NCI-H510A treated with DMSO at 0.1 percent for 48 hours (cell line): ENCODE measurements around the gene CRYBG2.

Source experiments
- DNase-seq: peaks from one replicate; lab custom pipeline; 2025; lab: John Stamatoyannopoulos, UW

Gene CRYBG2

GRCh38 chr1:26281091-26281958 is 72.6 kb downstream of the CRYBG2 start:
- no peak for DNase-seq

GRCh38 chr1:26280333-26281042 is 73.4 kb downstream of the CRYBG2 start:
- no peak for DNase-seq

- peak; percentile 84 for DNase-seq
These were observed 74.2 kb downstream of the CRYBG2 start, which contains the start of gene SH3BGRL3 for GRCh38 chr1:26279456-26280332. Gene SH3BGRL3, plus strand, starts transcription at chr1:26280086. Its CDS starts 70 bp downstream, at chr1:26280156.

GRCh38 chr1:26278724-26279455 is 75.0 kb downstream of the CRYBG2 start:
- DNase-seq, result no peak

GRCh38 chr1:26278303-26278702 is 75.6 kb downstream of the CRYBG2 start:
- DNase-seq, result no peak

- no peak for DNase-seq
These were observed 76.2 kb downstream of the CRYBG2 start for GRCh38 chr1:26277719-26278118.

GRCh38 chr1:26277261-26277661 is 76.7 kb downstream of the CRYBG2 start:
- no peak for DNase-seq

GRCh38 chr1:26276432-26276838 is 77.5 kb downstream of the CRYBG2 start:
- no peak for DNase-seq

- DNase-seq, result peak; percentile 54
These were observed 78.1 kb downstream of the CRYBG2 start for GRCh38 chr1:26275580-26276431.

GRCh38 chr1:26274801-26275425 is 79.0 kb downstream of the CRYBG2 start:
- DNase-seq, result no peak
